GM18507 (cell line): ENCODE data around the gene MCC.
A peak's percentile ranks its signal among the peaks of the same experiment; 100 is the strongest.

Experiments
- DNase-seq: peaks from one replicate; pipeline ENCODE4 v3.0.0; 2011; ENCODE audit warnings: low read depth; ENCODE audit not compliant: insufficient read length; ENCODE audit errors: extremely low spot score
- FAIRE-seq: peaks from 2 replicates; lab custom pipeline; 2011; peaks lifted over from hg19 to GRCh38; lab: Jason Lieb, UNC

MCC gene

DNA sequence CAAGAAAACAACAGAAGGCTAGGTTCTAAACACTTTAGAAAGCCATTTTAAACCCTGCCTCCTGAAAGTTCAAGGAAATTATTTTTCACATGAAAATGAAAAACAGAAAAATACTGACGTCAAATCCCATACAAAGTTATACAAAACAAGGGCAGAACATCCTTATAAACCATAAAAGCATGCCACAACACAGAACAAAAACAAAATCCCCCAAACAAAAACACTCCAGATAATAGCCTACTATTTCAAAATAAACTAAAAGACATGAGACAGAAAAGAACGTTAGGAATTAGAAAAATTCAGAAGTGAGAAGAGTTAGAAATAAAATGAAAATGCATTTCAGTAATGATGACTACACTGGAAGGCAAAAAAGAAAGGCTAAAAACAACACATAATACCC is 338.0 kb downstream of the MCC start:
- FAIRE-seq (no peak), DNase-seq (no peak)

DNA sequence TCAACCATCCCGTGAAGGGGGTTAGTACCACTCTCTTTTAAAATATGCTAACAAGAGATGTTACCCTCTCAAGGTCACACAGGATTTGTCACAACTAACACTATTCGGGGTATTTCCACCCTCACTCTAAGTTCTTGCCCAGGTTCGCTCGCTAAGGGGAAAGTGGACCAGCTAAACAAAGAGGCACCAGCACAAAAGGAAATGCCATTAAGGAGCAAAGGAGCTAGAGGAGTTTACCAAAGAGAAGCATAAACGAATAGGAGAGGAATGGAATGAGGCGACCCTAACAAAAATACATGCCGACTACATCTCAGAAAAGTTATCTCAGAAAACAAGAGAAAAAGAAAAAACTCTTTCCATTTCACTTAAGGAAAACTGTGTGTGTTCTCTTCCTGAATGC is 340.7 kb downstream of the MCC start:
- no peak for FAIRE-seq
- DNase-seq = no peak

GRCh38 chr5:113147101-113147508 is 341.1 kb downstream of the MCC start:
- DNase-seq (no peak), FAIRE-seq (no peak)

GRCh38 chr5:113145757-113146387 is 342.4 kb downstream of the MCC start:
- DNase-seq = no peak
- no peak for FAIRE-seq

DNA sequence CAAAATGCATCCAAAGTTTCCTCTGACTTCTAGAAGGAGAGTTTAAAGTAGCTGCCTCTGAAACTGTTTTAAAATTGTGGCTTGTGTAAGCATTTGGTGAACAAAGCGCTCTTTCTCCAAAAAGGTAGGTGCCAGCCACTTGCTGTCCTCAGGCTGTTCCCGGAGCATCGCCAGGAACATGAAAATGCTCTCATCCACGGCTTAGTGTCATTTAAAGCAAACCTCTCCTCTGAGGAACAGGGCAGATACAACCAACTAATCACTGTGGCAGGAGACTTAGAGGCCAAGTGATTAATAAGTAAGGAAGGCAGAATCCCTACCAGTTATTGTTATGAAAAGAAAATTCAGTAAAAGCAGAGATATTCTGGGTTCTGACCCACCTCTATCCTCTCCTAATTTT is 346.1 kb downstream of the MCC start:
- DNase-seq (no peak), FAIRE-seq (no peak)

DNA sequence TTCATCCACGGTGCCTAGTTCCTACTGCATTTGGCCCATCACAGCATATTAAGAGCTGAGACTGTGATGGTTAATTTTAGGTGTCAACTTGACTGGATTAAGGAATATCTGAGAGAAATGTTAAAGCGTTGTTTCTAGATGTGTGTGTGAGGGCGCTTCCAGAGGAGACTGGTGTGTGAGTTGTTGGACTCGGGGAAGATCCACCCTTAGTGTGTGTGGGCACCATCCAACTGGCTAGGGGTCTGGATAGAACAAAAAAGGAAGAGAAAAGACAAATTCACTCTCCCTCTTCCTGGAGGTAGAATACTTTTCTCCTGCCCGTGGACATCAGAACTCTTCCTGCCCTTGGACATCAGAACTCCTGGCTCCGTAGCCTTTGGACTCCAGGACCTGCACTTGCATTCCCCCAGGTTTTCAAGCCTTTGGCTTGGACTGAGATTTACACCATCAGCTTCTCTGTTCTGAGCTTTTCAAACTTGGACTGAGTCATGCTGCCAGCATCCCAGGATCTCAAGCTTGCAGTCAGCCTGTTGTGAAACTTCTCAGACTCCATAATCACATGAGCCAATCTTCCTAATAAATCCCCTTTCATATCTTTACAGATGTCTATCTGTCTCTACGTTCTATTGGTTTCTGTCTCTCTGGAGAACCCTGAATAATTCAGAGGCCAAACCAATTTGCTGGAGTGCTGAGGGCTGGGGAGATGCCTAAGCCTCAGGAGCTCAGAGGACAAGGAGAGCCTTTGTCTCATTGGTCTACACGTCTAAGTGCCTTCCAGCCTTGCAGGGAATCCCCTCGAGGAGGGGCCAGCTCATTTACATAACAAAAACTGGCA is 347.2 kb downstream of the MCC start:
- FAIRE-seq (no peak), DNase-seq (no peak)

DNA sequence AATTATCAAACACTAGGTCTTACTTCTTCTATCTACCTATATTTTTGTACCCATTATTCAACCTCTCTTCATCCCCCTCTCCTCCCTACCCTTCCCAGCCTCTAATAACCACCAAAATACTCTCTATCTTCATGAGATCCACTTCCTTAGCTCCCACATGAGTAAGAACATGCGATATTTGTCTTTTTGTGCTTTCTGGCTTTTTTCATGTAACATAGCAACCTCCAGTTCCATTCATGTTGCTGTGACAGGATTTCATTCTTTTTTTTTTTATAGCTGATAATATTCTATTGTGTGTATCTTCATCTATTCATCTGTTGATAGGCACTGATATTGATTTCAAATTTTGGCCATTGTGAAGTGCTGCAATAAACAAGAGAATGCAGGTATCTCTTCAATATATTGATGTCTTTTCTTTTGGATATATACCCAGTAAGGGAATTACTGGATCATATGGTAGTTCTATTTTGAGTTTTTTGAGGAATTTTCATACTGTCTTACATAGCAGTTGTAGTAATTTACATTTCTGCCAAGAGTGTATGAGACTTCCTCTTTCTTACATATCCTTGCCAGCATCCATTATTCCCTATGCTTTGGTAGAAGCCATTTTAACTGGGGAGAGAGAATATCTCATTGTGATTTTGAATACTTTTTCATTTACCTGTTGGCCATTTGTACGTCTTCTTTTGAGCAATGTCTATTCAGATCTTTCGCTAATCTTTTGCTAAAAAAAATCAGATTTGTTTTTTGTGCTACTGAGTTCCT is 354.9 kb downstream of the MCC start:
- no peak for DNase-seq
- FAIRE-seq = no peak

GRCh38 chr5:113132564-113132963 is 355.7 kb downstream of the MCC start:
- no peak for DNase-seq
- FAIRE-seq = no peak

DNA sequence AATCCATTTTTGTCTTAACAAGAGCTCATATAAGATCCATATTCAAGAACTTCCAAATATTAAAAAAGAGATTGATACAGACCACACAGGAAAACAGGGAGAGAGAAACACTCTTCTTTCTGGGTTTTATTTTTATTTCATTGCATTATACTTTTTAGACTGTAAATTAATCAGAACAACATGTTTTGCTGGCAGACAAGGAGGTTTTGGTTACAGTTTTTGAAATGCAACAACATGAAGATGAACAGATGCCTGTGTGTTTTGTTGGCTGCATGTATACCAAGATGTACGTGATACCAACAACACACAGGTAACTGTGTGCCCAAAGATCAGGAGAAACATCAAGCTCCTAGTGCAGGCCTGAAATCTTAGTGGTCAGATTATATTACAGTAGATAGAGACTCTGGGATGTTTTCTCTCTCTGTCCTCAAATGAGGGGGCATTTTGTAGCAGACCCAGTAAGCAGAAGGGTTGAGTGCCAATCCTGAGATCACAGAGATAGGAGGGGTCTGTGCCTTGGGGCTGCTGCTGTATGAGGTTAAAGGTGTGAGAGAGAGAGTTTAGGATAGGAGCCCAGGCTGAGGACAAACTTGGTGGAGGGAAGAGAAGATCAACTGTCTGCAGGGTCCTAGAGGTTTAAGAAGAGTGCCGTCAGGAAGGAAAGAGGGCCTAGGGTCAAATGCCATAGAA is 359.5 kb downstream of the MCC start:
- no peak for DNase-seq
- FAIRE-seq = no peak

DNA sequence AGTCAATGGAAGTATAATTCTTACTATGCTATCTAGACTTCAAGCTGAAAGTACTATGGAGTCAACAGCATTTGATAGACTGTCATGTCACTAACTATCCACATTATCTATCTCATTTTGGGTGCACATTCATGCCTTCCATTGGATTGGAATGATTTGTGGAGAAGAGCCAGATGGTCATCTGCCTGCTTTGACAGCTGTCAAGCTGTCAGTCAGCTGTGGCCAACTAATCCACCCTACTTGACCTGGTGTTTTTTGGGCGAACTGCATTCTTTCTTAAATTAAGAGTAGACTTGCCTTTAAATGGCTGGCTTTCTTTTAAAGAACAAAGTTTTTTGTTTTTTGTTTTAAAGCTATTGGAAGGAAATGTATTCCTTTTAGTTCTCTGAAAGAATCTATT is 360.2 kb downstream of the MCC start:
- FAIRE-seq (peak; percentile 26), DNase-seq (no peak)

DNA sequence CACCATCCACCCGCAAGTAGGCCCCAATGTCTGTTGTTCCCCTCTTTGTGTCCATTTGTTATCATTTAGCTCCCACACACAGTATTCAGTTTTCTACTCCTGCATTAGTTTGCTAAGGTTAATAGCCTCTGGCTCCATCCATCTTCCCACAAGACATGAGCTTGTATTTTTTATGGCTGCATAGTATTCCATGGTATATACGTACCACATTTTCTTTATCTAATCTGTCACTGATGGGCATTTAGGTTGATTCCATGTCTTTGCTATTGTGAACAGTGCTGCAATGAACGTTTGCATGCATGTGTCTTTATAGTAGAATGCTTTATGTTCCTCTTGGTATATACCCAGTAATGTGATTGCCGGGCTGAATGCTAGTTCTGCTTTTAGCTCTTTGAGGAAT is 361.2 kb downstream of the MCC start:
- no peak for FAIRE-seq

GRCh38 chr5:113125371-113125770 is 362.9 kb downstream of the MCC start:
- FAIRE-seq (no peak), DNase-seq (no peak)

More for the DNA sequence above, 361.2 kb downstream of the MCC start:
- no peak for DNase-seq

GRCh38 chr5:113124914-113125313 is 363.3 kb downstream of the MCC start:
- FAIRE-seq = no peak
- no peak for DNase-seq

DNA sequence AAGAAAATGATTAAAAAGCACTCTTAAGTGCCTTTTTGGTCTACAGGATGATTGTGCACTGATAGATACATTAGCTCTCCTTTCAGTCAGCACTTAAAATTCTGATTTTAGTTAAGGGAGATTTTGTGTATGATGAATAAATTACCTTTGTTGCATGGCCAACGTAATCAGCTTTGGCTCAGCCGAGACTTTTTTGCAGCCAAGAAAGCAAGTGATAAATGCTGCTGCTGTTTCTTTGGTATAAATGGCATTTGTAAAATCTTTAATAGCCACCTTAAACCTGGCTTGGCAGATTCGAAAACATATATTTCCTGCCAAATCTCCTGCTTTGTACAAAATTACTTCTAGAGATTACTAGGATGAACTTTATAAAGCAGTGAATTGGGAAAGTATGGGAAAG is 364.0 kb downstream of the MCC start:
- DNase-seq (no peak), FAIRE-seq (no peak)

- peak; percentile 59 for FAIRE-seq
- no peak for DNase-seq
Observed at GRCh38 chr5:113123618-113124017, 364.6 kb downstream of the MCC start.

DNA sequence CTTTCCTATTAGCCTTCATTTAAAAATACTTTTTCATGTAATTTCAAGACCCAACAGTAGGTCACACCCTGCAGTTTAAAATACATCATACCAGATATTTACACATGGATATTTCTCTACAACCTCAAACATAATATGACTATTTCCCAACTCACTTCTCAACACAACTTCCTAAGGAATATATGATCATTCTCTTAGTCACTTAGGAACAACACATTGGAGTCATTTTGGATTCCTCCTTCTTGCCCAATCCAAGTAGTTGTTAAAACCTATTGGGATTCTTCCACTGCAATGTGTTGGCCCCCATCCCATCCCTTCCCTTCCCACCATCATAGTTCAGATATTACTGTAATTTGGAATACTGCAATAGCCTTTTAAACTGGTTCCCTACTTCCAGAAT is 366.2 kb downstream of the MCC start:
- FAIRE-seq = no peak
- DNase-seq = no peak

DNA sequence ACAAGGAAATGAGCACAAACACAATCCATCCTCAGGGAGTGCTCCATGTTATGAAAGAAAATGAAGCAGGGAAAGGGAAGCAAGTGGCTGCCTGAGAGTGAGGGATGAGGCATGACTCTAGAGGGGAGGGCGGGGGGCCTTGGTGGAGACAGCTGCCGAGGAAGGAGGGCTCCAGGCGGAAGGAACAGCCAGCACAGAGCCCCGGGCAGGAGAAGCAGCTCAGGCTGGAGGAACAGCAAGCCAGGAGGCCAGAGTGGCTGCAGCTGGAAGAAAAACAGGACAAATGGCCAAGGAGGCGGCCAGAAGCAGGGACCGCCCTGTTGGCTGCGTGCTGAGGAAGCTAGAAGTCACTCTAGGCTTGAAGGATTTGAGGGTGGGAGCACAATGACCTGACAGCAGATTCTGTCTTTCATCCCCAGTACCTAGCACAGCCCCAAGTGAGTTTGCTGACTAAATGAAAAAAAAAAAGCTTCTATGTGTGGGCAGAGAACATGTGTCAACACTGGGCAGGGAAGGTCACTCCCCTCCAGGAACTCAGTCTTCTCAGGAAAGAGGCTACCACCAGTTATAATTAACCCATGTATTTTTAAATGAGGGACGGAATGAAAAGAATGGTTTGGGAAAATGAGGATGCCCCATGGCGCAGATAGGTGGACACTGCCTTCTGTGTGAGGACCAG is 368.9 kb downstream of the MCC start:
- DNase-seq = no peak
- no peak for FAIRE-seq

GRCh38 chr5:113118765-113119164 is 369.5 kb downstream of the MCC start:
- no peak for FAIRE-seq
- no peak for DNase-seq

- DNase-seq = no peak
Observed at GRCh38 chr5:113118298-113118697, 370.0 kb downstream of the MCC start.

More at GRCh38 chr5:113118298-113118697, 370.0 kb downstream of the MCC start:
- FAIRE-seq = no peak
